Measurements from ENCODE around the gene NXPH4.

Gene NXPH4

DNA sequence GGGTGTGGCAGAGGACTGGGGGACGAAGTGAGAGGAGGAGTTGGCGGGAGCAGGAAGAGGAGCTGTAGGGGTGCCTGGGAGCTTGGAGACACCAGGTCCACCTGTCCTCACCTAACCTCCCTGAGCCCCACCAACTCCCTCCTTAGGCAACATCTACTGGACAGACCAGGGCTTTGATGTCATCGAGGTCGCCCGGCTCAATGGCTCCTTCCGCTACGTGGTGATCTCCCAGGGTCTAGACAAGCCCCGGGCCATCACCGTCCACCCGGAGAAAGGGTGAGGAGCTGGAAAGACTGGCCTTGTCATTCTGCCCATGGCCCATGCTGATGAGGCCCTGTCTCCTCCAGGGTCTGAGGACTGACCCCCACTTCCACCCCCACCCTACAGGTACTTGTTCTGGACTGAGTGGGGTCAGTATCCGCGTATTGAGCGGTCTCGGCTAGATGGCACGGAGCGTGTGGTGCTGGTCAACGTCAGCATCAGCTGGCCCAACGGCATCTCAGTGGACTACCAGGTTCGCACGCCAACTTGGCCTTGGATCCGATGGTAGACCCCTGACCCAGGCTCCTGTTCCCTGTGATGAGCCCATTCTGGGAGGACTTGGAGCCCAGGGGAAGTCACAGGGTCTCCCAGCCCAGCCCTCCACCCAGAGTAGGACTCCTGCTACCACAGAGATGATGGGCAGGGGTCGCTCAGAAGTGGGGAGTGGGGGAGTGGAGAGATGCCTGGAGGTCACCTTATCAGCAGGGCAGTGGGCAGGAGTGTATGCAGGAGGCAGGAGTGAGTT lies 32.5 kb upstream of the NXPH4 start:
- DNase-seq, result no peak

DNA sequence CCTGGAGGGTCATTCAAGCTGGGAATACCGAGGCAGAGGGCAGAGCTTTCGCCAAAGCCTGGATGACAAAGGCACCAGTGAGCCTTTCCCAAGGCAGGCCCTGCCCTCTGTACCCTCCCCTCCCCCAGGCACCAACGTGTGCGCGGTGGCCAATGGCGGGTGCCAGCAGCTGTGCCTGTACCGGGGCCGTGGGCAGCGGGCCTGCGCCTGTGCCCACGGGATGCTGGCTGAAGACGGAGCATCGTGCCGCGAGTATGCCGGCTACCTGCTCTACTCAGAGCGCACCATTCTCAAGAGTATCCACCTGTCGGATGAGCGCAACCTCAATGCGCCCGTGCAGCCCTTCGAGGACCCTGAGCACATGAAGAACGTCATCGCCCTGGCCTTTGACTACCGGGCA lies 31.2 kb upstream of the NXPH4 start:
- no peak for DNase-seq

DNA sequence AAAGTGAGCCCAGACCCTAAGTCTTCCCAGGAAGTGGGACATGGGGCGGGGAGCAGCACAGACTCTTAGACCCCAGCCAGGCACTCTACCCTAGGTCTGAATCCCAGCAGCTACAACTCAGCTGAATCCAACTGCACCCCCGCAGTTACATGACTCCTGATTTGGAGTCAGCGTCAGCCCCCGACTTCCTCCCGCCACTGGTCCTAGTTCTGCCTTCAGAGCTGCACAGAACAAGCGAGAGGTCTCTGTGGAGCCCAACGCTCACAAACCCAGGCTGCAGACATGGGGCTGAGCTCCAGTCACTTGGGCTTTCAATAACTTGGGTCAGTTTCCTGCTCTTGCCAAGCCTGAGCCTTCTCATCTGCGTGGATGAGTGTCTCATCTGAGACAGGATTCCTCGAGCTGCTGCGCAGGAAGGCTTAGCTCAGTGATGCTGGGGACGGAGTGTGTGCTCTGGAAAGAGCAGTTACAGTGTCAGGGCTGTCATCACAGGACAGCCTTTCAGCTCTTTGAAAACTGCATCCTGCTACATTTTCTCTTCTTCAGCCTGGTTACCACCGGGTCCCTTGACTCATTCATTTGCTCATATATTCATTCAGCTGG lies 30.6 kb upstream of the NXPH4 start:
- no peak for DNase-seq

DNA sequence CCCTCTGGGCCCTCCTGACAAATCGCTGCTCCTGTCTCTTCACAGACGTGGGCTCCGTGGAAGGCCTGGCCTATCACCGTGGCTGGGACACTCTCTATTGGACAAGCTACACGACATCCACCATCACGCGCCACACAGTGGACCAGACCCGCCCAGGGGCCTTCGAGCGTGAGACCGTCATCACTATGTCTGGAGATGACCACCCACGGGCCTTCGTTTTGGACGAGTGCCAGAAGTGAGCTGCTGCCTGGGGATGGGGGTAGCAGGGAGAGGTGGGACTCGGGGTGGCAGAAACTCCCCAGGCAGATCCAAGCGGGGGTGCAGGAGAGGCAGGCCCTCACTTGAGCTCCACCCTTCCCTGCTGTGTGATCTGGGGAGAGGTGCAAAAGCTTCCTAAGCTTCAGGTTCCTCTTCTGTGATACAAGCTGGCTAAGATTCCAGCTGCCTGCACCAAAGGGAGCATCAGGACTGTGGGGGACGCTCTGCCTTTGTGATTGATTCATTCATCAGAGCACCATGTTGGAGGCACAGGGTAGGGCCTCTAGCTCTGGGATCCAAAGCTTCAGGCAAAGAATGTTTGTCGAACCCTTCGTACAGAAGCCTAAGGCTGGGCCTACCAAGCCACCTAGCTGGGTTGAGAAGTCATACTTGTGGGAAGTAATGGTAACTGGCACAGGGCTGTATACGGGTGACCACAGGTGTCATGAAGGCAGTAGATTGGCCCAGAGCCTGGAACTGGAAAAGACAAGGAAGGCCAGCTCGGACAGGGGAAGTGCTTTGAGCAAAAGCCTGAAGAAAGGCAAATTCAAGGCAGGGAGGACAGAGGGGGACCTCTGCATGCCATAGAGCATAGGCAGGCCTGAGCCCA lies 29.1 kb upstream of the NXPH4 start:
- DNase-seq, result no peak

DNA sequence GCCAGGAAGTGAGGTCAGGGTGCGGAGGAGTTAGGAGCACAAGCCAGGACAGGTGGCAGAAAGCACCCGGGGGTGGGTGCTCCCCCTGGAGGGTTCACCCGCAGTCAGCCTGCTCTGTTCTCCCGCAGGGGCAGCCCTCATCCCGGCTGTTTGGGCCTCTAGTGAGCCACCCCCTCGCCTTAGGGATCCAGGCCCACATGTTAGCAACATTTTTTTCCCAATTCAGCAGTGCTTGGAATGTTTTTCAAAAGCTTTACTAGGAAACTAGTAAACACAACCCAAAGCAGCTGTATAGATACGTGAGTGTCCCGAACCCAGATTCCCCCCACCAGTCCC lies 28.5 kb upstream of the NXPH4 start:
- no peak for DNase-seq

DNA sequence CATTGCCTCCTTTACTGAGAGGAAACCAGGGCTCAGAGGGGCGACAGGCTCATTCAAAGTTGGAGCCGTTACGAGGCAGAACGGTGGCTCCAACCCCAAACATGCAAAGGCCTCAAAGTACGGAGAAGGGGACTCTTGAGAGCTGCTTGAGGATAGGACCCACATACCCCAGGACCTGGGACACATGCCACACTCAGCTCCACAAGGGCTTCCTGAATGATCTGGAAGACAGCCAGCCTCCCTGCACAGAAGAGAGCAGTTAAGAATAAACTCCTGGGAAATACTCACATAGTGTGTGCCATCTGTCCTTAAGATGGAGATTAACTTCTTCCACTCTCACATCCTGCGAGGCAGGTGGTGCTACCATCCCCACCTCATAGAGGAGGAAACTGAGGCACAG lies 26.6 kb upstream of the NXPH4 start:
- no peak for DNase-seq

DNA sequence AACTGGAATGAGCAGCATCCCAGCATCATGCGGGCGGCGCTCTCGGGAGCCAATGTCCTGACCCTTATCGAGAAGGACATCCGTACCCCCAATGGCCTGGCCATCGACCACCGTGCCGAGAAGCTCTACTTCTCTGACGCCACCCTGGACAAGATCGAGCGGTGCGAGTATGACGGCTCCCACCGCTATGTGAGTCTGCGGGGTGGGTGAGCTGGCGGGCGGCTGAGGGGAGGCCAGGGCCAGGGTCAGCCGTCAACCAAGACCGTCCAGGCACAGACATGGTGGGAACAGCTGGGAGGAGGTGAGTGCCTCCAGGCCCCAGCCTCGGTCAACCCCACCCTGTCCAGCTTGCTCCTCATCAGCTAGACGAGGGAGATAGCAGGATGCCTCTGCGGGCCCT lies 25.8 kb upstream of the NXPH4 start:
- DNase-seq, result no peak

DNA sequence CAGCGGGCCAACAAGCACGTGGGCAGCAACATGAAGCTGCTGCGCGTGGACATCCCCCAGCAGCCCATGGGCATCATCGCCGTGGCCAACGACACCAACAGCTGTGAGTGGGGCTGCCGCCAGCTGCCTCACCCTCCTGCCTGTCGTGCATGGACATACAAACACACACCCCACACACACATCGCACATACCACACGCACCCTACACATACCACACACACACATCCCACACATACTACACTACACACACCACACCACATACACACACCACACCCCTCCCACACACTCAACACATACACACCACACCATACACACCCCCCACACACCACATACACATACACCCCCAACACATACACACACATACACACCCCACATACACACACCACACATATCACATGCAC lies 25.2 kb upstream of the NXPH4 start:
- DNase-seq, result no peak

DNA sequence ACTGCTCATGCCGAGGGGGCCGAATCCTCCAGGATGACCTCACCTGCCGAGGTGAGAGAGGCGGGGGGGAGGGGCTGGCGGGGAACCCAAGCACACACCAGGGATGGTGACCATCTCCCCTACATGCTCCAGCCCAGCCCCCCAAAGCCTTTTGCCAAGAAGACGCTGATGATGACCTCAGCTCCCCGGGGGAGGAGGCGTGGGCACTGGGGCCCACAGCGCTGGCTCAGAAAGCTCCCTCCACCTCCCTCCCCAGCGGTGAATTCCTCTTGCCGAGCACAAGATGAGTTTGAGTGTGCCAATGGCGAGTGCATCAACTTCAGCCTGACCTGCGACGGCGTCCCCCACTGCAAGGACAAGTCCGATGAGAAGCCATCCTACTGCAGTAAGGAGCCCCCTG lies 23.7 kb upstream of the NXPH4 start:
- DNase-seq, result no peak

DNA sequence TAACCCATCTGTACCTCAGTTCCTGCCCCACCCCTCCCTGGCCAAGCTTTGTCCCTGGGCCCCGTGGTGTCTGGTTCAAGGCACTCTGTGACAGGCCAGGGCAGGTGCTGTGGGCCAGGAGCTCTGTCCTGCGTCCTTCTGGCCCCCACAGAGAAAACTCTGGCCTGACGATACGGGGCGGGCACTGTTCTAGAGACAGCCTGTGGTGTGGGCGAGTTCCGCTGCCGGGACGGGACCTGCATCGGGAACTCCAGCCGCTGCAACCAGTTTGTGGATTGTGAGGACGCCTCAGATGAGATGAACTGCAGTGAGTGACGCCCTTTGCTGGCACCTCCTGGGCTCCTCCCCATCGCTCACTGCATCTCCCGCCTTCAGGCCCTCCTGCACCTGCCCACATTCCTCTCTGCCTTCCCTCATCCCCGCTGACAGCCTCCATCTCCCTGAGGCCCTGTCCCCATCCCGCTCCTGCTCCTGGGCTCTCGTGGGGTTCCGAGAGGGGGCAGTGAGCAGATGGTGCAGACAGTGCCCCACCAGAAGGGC lies 22.8 kb upstream of the NXPH4 start:
- DNase-seq, result no peak

DNA sequence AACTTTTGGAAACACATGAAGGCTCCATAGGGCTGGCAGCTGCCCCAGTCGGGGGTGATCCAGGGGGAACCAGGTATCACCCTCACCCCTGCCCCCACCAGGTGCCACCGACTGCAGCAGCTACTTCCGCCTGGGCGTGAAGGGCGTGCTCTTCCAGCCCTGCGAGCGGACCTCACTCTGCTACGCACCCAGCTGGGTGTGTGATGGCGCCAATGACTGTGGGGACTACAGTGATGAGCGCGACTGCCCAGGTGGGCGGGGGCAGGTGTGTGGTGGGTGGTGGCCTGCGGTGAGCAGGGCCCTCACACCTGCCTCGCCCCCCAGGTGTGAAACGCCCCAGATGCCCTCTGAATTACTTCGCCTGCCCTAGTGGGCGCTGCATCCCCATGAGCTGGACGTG lies 22.3 kb upstream of the NXPH4 start:
- DNase-seq, result no peak

DNA sequence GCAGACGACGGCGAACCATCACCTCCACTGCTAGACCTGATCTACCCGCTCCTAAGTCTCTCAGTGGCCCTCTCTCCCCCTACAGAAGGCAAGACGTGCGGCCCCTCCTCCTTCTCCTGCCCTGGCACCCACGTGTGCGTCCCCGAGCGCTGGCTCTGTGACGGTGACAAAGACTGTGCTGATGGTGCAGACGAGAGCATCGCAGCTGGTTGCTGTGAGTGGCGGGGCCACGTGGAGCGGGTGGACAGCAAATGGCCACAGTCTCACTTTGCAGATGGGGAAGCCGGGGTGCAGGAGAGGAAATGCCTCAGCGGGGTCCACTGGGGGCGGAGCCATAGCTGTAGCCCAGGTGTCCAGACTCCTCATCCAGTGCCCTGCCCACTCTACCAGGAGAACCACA lies 21.4 kb upstream of the NXPH4 start:
- DNase-seq, result no peak

DNA sequence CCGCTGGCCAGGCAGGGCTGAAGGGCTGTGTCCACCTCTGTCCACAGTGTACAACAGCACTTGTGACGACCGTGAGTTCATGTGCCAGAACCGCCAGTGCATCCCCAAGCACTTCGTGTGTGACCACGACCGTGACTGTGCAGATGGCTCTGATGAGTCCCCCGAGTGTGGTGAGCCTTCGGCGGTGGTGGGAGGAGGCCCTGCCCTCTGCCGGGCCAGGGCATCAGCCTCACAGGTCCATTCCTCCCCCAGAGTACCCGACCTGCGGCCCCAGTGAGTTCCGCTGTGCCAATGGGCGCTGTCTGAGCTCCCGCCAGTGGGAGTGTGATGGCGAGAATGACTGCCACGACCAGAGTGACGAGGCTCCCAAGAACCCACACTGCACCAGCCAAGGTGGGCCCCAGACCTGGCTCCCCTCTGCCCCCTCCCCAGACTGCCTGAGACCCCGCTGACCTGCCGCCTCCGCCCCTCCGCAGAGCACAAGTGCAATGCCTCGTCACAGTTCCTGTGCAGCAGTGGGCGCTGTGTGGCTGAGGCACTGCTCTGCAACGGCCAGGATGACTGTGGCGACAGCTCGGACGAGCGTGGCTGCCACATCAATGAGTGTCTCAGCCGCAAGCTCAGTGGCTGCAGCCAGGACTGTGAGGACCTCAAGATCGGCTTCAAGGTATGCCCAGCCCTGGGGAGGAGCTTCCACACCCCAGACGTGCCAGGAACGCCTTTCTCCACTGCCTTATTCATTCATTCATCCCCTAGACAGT lies 20.8 kb upstream of the NXPH4 start:
- DNase-seq, result no peak

DNA sequence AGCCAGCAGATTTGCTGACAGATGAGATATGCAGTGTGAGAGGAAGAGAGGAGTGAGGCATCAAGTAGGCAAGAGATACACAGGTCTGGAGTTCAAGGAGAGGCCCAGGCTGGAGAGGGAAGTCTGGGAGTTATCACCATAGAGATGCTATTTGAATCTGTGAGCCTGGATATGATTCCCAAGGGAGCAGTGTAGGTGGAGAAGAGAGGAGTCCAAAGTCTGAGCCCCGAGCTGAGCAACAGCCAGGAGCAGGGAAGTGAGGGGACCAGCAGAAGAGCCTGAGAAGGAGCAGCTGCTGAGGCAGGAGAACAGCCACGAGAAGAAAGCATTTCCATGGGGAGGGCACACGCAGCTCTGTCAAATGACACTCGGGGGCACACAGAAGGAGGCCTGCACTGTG lies 20.2 kb upstream of the NXPH4 start:
- DNase-seq, result no peak

DNA sequence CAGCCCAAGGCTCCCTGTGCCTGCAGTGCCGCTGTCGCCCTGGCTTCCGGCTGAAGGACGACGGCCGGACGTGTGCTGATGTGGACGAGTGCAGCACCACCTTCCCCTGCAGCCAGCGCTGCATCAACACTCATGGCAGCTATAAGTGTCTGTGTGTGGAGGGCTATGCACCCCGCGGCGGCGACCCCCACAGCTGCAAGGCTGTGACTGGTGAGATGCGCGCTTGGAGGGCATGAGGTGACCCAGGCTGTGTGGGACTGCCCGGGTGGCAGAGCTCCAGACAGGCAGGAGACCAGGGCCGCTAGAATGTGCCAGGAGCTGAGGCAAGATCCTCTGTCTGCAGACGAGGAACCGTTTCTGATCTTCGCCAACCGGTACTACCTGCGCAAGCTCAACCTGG lies 19.6 kb upstream of the NXPH4 start:
- no peak for DNase-seq

DNA sequence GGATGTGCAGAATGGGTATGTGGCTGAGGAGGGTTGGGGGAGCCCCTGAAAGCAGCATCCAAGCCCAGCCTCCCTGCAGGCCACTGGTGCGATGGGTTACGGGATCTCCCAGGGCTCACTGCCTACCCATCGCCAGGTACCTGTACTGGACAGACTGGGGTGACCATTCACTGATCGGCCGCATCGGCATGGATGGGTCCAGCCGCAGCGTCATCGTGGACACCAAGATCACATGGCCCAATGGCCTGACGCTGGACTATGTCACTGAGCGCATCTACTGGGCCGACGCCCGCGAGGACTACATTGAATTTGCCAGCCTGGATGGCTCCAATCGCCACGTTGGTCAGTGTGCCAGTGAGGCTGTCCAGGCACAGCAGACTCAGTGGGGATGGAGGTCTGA lies 18.3 kb upstream of the NXPH4 start:
- no peak for DNase-seq

DNA sequence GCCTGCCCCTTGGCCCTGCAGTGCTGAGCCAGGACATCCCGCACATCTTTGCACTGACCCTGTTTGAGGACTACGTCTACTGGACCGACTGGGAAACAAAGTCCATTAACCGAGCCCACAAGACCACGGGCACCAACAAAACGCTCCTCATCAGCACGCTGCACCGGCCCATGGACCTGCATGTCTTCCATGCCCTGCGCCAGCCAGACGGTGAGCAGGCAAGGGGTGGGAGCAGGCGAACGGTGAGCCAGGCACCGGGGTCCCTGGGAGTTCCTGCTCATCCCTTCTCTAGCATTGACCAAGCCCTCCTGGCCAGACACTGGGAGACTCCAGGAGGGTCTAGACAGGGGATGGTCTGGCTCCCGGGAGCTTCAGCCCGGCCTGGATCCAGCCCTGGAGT lies 17.4 kb upstream of the NXPH4 start:
- DNase-seq, result no peak

DNA sequence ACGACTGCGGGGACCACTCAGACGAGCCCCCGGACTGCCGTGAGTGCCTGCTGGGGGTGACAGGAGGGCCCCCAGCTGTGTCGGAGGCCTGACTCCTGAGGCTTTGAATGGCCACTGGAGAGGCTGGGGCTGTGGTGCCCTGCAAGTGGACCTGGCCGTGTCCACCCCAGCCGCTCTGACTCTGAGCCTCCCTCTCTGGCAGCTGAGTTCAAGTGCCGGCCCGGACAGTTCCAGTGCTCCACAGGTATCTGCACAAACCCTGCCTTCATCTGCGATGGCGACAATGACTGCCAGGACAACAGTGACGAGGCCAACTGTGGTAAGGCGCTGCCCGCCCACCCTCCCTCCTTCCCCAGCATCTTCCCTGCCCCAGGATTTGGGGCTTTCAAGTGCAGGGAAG lies 16.1 kb upstream of the NXPH4 start:
- no peak for DNase-seq

DNA sequence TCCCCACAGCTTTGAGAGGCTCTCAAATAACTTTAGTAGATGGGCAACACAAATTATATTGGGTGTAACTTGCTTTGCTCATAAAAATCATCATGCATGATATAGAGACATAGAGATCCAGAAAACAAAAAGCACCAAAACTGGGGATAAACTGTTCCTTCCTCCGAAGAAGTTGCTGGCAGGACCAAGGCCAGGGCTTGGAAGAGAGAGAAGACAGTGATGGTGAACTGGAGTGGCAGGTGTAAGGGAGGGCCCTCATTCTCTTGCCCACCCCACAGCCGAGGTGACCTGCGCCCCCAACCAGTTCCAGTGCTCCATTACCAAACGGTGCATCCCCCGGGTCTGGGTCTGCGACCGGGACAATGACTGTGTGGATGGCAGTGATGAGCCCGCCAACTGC lies 15.4 kb upstream of the NXPH4 start:
- no peak for DNase-seq

DNA sequence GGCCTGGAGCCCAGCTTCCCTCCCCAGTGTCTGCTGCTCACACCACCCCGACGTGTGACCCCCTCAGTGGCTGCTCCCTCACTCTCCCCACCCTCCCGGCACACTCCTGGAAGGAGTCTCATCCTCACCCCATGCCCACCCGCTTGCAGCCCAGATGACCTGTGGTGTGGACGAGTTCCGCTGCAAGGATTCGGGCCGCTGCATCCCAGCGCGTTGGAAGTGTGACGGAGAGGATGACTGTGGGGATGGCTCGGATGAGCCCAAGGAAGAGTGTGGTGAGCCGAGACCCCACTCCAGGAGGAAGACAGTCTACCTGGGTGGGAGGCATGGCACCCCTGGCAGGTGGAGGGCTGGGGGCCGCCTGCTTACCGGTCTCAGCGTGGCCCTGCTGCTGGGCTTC lies 15.0 kb upstream of the NXPH4 start:
- no peak for DNase-seq

DNA sequence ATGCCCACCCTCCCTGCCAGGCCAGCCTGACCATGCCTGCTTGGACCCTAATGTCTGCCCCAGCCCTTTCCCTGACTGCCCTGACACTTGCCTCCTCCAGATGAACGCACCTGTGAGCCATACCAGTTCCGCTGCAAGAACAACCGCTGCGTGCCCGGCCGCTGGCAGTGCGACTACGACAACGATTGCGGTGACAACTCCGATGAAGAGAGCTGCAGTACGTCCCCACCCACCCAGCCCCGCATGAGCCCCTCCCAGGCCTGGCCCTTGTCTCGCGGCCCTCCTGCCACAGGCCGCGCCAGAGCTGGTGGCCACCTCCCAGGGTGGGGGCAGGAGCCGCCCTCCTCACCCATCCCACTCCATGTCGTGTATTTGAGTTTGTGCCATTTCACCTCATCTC lies 14.3 kb upstream of the NXPH4 start:
- no peak for DNase-seq

DNA sequence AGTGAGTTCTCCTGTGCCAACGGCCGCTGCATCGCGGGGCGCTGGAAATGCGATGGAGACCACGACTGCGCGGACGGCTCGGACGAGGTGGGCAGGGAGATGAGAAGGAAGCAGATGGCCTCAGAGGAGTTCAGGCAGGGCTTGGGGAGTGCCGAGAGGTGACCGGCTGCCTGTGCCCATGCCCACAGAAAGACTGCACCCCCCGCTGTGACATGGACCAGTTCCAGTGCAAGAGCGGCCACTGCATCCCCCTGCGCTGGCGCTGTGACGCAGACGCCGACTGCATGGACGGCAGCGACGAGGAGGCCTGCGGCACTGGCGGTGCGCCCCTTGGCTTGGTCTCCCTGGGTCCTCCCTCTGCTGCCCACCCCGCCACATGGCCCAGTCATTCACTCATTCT lies 13.4 kb upstream of the NXPH4 start:
- no peak for DNase-seq

DNA sequence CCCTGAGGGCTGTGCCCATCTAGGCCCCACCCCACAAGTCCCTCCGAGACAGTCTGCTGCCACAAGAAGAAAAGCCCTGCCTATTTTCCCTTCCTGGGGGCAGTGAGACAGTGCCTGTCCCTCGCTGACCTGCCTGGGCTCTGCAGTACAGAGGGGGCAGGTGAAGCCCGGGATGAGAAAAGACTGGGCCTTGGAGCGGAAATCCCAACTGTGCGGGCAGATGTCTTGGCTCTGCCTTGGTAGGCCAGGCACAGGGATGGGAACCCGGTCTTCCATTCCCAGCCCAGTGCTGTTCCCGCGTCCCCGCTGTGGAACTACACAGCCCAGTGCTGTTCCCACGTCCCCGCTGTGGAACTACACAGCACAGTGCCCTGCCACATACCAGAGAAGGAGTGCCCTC lies 12.8 kb upstream of the NXPH4 start:
- DNase-seq, result no peak

Data from activated CD8-positive, alpha-beta memory T cell treated with anti-CD3 and anti-CD28 coated beads for 24 hours (primary cell).